SU-DHL-6 (cell line): ENCODE results near the gene RAP1GAP.

Source experiments
- H2AFZ ChIP-seq: fragments of 200-600 bp; sonication (generic); 2 replicates; pipeline ENCODE4 v1.6.1; 2014; ENCODE audit warnings: low read depth, mild to moderate bottlenecking, moderate library complexity, mixed read lengths, antibody characterized with exemption, low read length; ENCODE audit not compliant: severe bottlenecking
- H3F3A ChIP-seq: fragments of 200-600 bp; shearing (Covaris generic); 2 replicates; pipeline ENCODE4 v1.6.0; 2016; ENCODE audit warnings: antibody characterized with exemption, mild to moderate bottlenecking; ENCODE audit not compliant: insufficient read depth
- H3K27ac ChIP-seq: fragments of 200-600 bp; sonication (generic); 2 replicates; pipeline ENCODE4 v1.5.1; 2016; ENCODE audit warnings: low read depth, mild to moderate bottlenecking, low read length, moderate library complexity, mixed read lengths
- H3K27me3 ChIP-seq: fragments of 200-600 bp; sonication (generic), shearing (Covaris generic); 2 replicates; pipeline ENCODE4 v1.6.0; 2014; ENCODE audit warnings: mild to moderate bottlenecking, low read length
- H3K36me3 ChIP-seq: fragments of 200-600 bp; sonication (generic); 2 replicates; pipeline ENCODE4 v1.6.1; 2014; ENCODE audit warnings: mild to moderate bottlenecking, low read length, mixed read lengths
- H3K4me2 ChIP-seq: fragments of 300-600, 200-600 bp; shearing (Covaris generic), sonication (generic); 2 replicates; pipeline ENCODE4 v1.6.0; 2014; ENCODE audit warnings: low read length, low read depth, mild to moderate bottlenecking; ENCODE audit not compliant: poor library complexity, severe bottlenecking
- H3K4me3 ChIP-seq: fragments of 200-600 bp; sonication (generic); 2 replicates; pipeline ENCODE4 v1.5.1; 2014; ENCODE audit warnings: antibody characterized with exemption, low read length, mild to moderate bottlenecking, mixed read lengths; ENCODE audit not compliant: insufficient read depth, poor library complexity, severe bottlenecking
- H3K79me2 ChIP-seq: fragments of 200-600 bp; sonication (generic); 2 replicates; pipeline ENCODE4 v1.6.1; 2014; ENCODE audit warnings: mild to moderate bottlenecking, low read length, moderate library complexity; ENCODE audit not compliant: insufficient read depth
- H3K9ac ChIP-seq: fragments of 200-600 bp; sonication (generic); 2 replicates; pipeline ENCODE4 v1.7.0; 2014; ENCODE audit warnings: mild to moderate bottlenecking, low read length
- H3K9me2 ChIP-seq: fragments of 200-600 bp; sonication (generic); replicated peaks from 2 replicates; pipeline ENCODE4 v1.6.1; 2014; ENCODE audit warnings: low read length; ENCODE audit not compliant: insufficient read depth
- H3K9me3 ChIP-seq: fragments of 200-600 bp; sonication (generic); 2 replicates; pipeline ENCODE4 v1.6.1; 2014; ENCODE audit warnings: low read length, mixed read lengths; ENCODE audit not compliant: insufficient read depth
- H4K20me1 ChIP-seq: fragments of 200-600 bp; sonication (generic); 2 replicates; pipeline ENCODE4 v1.6.1; 2014; ENCODE audit warnings: low read depth, mild to moderate bottlenecking, antibody characterized with exemption, low read length, moderate library complexity, mixed read lengths
- CTCF ChIP-seq: fragments of 200-600 bp; sonication (generic); IDR thresholded peaks from one replicate; pipeline ENCODE4 v1.5.1; 2017; ENCODE audit warnings: antibody characterized with exemption, mild to moderate bottlenecking, low read length, moderate library complexity; ENCODE audit not compliant: insufficient read depth, poor library complexity, severe bottlenecking
- EZH2phosphoT487 ChIP-seq: fragments of 200-600 bp; sonication (generic), shearing (Covaris generic); conservative IDR thresholded peaks from 2 replicates; pipeline ENCODE4 v1.6.1; 2018; ENCODE audit warnings: mild to moderate bottlenecking, antibody characterized with exemption, low read length, moderate library complexity, mixed read lengths

RAP1GAP gene

GRCh38 chr1:21655748-21656147 lies 13.4 kb downstream of the RAP1GAP start:
- no peak overlapping the region for H3K9ac ChIP-seq
- no peak overlapping the region for H2AFZ ChIP-seq
- no peaks in the 10 kb centered on the region for H3K9me2 ChIP-seq
- H4K20me1 ChIP-seq = no peaks in the 10 kb centered on the region
- no peak overlapping the region for H3K4me2 ChIP-seq
- H3K27me3 ChIP-seq = no peaks in the 10 kb centered on the region
- TF ChIP-seq CTCF = no peak
- TF ChIP-seq EZH2phosphoT487 = no peak
- H3K9me3 ChIP-seq = no peaks in the 10 kb centered on the region
- no peaks in the 10 kb centered on the region for H3K79me2 ChIP-seq
- H3K4me3 ChIP-seq = no peak overlapping the region
- no peak overlapping the region for H3K27ac ChIP-seq
- H3F3A ChIP-seq = no peaks in the 10 kb centered on the region
- no peaks in the 10 kb centered on the region for H3K36me3 ChIP-seq

DNA sequence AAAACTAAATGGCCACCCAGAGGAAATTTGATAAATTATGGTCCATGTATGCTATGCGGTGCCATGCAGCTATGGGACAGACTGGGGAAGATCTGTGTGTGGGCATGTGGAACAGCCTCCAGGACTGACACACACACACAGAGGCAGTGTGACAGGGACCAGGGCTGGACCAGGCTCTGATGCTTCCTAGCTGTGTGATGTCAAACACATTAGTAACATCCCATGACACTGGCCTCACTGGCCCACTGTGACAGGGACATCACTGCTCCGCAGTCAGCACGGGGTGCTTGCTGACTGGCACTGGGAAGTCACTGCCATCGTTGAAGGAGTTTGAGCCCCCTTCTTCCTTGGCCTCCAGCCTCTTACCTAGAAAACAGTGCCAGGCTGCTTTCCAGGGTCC lies 13.9 kb downstream of the RAP1GAP start:
- Histone ChIP-seq H3K79me2 (no peaks in the 10 kb centered on the region), H4K20me1 (no peaks in the 10 kb centered on the region), H3K4me2 (no peak overlapping the region), H3F3A (no peaks in the 10 kb centered on the region), H3K9ac (no peak overlapping the region), H3K9me3 (no peaks in the 10 kb centered on the region), H3K9me2 (no peaks in the 10 kb centered on the region), H3K4me3 (no peak overlapping the region), H3K27me3 (no peaks in the 10 kb centered on the region), H2AFZ (no peak overlapping the region), H3K36me3 (no peaks in the 10 kb centered on the region), H3K27ac (no peak overlapping the region)
- TF ChIP-seq CTCF (no peak), EZH2phosphoT487 (no peak)

- Histone ChIP-seq H3K9me2 (no peaks in the 10 kb centered on the region), H3K27me3 (no peaks in the 10 kb centered on the region), H4K20me1 (no peaks in the 10 kb centered on the region), H3F3A (no peaks in the 10 kb centered on the region), H3K9ac (no peak overlapping the region), H3K79me2 (no peaks in the 10 kb centered on the region), H3K9me3 (no peaks in the 10 kb centered on the region), H3K4me3 (no peak overlapping the region), H3K27ac (no peak overlapping the region), H3K36me3 (no peaks in the 10 kb centered on the region), H3K4me2 (no peak overlapping the region), H2AFZ (no peak overlapping the region)
- no peak for TF ChIP-seq CTCF
- TF ChIP-seq EZH2phosphoT487 = no peak
These were observed 14.9 kb downstream of the RAP1GAP start for GRCh38 chr1:21654209-21654608.

DNA sequence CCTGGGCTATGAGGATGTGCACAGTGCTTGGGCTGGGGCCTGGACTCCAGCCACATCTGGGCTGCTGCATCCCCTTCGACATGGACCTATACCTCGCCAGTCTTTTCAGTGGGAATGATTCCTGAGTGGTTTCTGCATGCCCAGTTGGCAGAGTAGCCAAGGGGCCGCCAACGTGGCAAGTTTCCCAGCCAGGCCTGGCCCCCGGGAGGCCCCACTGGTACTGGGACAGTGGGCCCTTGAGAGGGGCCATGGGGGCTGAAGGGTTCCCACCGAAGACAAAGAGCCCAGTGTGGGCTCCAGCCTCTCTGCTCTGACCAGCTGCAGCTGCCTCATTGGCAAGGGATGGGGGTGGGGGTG lies 15.4 kb downstream of the RAP1GAP start:
- Histone ChIP-seq H3K9me2 (no peaks in the 10 kb centered on the region), H3K4me3 (no peak overlapping the region), H4K20me1 (no peaks in the 10 kb centered on the region), H3F3A (no peaks in the 10 kb centered on the region), H3K9me3 (no peaks in the 10 kb centered on the region), H3K27ac (no peak overlapping the region), H3K9ac (no peak overlapping the region), H3K36me3 (no peaks in the 10 kb centered on the region), H3K27me3 (no peaks in the 10 kb centered on the region), H3K4me2 (no peak overlapping the region), H2AFZ (no peak overlapping the region), H3K79me2 (no peaks in the 10 kb centered on the region)
- TF ChIP-seq EZH2phosphoT487 (no peak), CTCF (no peak)
